IgD-negative memory B cell (primary cell): Measurements from ENCODE around the gene PRR5. TPM values are rescaled to one million over a fixed set of nuclear protein-coding genes. Genes with fewer than 3 reads are reported as not detected.
A peak's percentile ranks its signal among the peaks of the same experiment; 100 is the strongest.
"Not testable (repeated sequence)": the region's sequence is repeated elsewhere in the genome, so short reads cannot be mapped to it uniquely, and the experiment has no call there.

Experiments used
- H3K27ac Mint-ChIP-seq, 3 donors: one replicate each; pipeline ENCODE4 v1.8.0; 2020 to 2022; ENCODE audit warnings: mild to moderate bottlenecking in 3 of 3, mixed read lengths in 3 of 3, moderate library complexity in 1 of 3
- H3K27me3 Mint-ChIP-seq: one replicate; pipeline ENCODE4 v1.8.0; 2021; ENCODE audit warnings: mixed read lengths
- H3K36me3 Mint-ChIP-seq: one replicate; pipeline ENCODE4 v1.8.0; 2020; ENCODE audit warnings: mild to moderate bottlenecking, mixed read lengths
- H3K4me1 Mint-ChIP-seq, 3 donors: one replicate each; pipeline ENCODE4 v1.8.0; 2020 to 2022; ENCODE audit warnings: mixed read lengths in 3 of 3, mild to moderate bottlenecking in 1 of 3
- H3K4me3 Mint-ChIP-seq, 4 donors: one replicate each; pipeline ENCODE4 v1.8.0; 2020 to 2022; ENCODE audit warnings: mild to moderate bottlenecking in 4 of 4, mixed read lengths in 4 of 4, moderate library complexity in 3 of 4
- H3K9me3 Mint-ChIP-seq, 3 donors: one replicate each; pipeline ENCODE4 v1.8.0; 2020 to 2021; ENCODE audit warnings: mixed read lengths in 3 of 3, mild to moderate bottlenecking in 1 of 3
- polyA plus RNA-seq: library from polyadenylated mRNA; unstranded; fragments of 300-500 nt; fragmentation: Illumina TruSeq; gene quantifications from one replicate; pipeline ENCODE4 v1.2.3, GENCODE V29; 2021

Gene PRR5, protein sequence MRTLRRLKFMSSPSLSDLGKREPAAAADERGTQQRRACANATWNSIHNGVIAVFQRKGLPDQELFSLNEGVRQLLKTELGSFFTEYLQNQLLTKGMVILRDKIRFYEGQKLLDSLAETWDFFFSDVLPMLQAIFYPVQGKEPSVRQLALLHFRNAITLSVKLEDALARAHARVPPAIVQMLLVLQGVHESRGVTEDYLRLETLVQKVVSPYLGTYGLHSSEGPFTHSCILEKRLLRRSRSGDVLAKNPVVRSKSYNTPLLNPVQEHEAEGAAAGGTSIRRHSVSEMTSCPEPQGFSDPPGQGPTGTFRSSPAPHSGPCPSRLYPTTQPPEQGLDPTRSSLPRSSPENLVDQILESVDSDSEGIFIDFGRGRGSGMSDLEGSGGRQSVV
- 40.3 TPM for polyA plus RNA-seq

DNA sequence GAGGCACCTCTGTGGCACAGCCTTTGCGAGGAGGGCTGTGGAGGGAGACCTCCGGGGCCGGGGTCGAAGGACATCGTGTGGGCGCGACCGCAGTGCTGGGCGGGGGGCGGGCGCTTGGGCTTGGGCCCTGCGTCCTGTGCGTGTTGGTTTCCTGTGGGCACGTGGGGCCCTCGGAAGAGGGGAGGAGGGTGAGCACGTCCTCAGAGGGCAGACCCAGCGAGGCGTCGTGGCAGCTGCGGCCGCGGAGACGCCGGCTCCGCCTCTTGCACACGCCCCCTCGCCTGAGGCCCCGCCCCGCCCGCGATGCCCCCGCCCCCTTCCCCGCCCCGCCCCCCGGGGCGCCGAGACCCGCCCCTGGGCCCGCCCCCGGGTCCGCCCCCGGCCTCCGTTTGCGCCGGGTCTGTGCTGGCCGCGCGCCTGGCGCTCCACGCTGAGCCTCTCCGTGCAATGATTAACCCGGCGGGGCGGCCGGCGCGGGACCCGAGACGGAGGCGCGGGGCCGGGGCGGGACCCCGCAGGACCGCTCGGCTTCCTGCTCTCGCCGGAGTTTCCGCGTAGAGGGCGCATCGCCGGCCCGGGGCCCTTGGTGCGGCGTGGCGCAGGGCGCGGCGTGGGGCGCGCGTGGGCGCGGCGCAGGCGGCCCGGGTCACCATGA, at the start of gene PRR5:
TSS of gene PRR5 (plus strand) at position 381 of the 655 bp plus-strand sequence. CDS start at position 652, 271 bp downstream.
- Mint-ChIP-seq H3K36me3 (peaks cover 1% of the 10 kb centered on the region), H3K4me3 (peak within 1 kb of the TSS; percentile 74 to 92 (median 84)), H3K27ac (peak within 1 kb of the TSS in 2 of 3 donors; percentile 23 to 80), H3K27me3 (no peaks in the 10 kb centered on the region), H3K4me1 (peaks cover 6 to 13% (median 8%) of the 10 kb centered on the region in 3 donors), H3K9me3 (no peaks in the 10 kb centered on the region)

DNA sequence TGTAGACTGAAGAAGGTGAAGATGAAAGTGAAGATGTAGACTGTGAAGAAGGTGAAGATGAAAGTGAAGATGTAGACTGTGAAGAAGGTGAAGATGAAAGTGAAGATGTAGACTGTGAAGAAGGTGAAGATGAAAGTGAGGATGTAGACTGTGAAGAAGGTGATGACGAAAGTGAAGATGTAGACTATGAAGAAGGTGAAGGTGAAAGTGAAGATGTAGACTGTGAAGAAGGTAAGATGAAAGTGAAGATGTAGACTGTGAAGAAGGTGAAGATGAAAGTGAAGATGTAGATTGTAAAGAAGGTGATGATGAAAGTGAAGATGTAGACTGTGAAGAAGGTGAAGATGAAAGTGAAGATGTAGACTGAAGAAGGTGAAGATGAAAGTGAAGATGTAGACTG, 49.1 kb upstream of the PRR5 start:
- H3K4me3 Mint-ChIP-seq, H3K36me3 Mint-ChIP-seq, H3K9me3 Mint-ChIP-seq, H3K4me1 Mint-ChIP-seq, H3K27ac Mint-ChIP-seq: not testable (repeated sequence)
- H3K27me3 Mint-ChIP-seq: peaks cover 12% of the 10 kb centered on the region

DNA sequence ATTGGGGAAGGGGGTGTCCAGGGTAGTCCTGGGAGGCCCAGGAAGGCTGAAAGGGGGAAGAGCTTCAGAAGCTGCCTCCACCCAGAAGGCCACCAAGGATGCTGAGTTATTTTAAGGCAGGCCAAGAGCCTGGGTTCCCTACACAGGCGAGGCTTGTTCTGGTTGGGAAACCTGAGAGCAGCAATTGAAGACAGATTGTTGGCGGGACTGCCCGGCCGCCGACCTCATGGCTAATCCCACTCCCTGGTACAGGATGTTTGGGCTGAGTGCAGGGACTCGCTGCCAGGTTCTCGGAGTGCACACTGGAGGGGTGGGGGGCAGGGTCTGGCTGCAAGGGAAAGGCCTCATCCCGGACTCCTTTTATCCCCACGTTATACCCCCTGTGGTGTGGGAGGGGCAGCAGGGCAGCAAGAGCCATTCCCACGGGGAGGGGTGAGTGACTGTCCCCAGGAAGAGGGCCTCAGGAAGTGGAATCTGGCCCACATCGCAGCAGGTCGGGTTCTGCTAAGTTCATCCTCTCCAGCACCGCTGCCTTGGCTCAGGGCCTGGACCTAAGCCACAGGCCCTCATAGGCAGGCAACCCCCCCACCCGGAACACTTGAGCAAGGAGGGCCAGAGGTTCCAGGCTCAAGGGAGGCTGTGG, 43.6 kb upstream of the PRR5 start:
- no peak overlapping the region for H3K27ac Mint-ChIP-seq
- H3K36me3 Mint-ChIP-seq: no peaks in the 10 kb centered on the region
- H3K4me3 Mint-ChIP-seq: no peak overlapping the region
- H3K9me3 Mint-ChIP-seq: peaks cover 0 to 2% (median 0%) of the 10 kb centered on the region in 3 donors
- peaks cover 15% of the 10 kb centered on the region for H3K27me3 Mint-ChIP-seq
- H3K4me1 Mint-ChIP-seq: no peaks in the 10 kb centered on the region

DNA sequence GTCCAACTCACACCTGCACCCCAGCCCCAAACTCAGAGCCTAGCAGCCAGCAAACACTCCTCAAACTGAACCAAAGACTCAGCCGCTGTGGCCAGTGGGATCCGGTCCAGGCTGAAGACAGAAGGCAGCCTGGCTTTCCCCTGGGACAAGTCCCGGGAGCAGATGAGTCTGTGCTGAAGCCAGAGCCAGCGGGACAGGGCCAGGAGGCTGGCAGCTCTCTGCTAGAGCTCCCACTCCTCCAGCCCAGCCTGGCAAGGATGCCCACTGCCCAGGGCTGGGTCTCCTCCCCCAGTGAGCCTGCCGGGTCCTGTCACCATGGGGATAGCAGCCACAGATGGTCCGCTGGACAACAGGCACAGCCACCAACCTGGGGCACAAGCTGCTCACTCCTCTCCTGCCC, 42.9 kb upstream of the PRR5 start:
- peaks cover 15% of the 10 kb centered on the region for H3K27me3 Mint-ChIP-seq
- no peak overlapping the region for H3K27ac Mint-ChIP-seq
- H3K9me3 Mint-ChIP-seq: peaks cover 0 to 2% (median 0%) of the 10 kb centered on the region in 3 donors
- no peak overlapping the region for H3K4me3 Mint-ChIP-seq
- H3K36me3 Mint-ChIP-seq: no peaks in the 10 kb centered on the region
- H3K4me1 Mint-ChIP-seq: peaks cover 3 to 4% (median 3%) of the 10 kb centered on the region in 3 donors

DNA sequence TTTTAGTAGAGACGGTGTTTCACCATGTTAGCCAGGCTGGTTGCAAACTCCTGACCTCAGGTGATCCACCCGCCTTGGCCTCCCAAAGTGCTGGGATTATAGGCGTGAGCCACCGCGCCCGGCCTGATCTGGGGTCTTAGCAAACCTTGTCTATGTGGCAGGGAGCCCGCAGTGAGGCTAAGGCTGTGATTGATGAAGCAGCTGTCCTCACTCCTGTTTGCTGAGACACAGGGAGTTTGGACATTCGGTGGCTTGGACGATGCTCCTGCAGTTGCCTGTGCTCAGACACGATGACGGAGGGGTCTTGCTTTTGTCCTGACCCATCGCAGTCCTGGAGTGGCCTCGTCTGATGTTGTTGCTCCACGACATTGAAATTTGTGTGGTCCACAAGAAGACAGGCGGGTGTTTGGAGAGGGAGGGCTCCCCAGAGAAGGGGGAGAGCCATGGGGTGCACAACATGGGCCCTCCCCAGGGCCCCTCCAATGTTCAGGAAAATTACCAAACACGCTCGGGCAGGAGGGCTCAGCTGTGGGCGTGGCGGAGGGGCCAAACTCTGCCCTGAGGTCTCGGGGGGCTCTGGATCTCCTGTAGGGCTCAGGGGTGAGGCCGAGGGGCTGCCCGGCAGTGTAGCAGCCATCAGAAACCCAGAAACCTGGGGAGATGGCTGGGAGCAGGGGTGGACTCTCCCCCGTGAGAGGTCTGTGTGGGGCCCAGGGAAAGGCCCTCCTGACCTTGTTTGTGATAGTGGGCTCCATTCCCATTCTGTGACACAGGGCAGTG, 41.8 kb upstream of the PRR5 start:
- no peak overlapping the region for H3K27ac Mint-ChIP-seq
- H3K9me3 Mint-ChIP-seq: peaks cover 0 to 2% (median 0%) of the 10 kb centered on the region in 3 donors
- H3K27me3 Mint-ChIP-seq: peaks cover 16% of the 10 kb centered on the region
- no peak overlapping the region for H3K4me3 Mint-ChIP-seq
- peaks cover 4 to 13% (median 9%) of the 10 kb centered on the region in 3 donors for H3K4me1 Mint-ChIP-seq
- no peaks in the 10 kb centered on the region for H3K36me3 Mint-ChIP-seq

DNA sequence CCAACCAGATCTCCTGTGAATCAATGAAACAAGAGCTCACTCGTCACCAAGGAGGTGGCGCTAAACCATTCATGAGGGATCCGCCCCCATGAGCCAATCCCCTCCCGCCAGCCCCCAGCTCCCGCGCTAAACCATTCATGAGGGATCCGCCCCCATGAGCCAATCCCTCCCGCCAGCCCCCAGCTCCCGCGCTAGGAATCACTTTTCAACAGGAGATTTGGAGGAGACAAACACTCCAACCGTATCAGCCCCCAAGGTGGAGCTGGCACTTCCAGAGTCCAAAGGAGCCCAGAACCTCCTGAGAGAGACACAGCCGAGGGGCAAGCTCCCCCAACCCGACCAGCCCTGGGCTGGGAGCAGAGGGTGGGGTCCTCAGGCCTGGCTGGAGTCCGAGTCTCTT, 40.9 kb upstream of the PRR5 start:
- Mint-ChIP-seq H3K27ac (no peak overlapping the region), H3K27me3 (peaks cover 15% of the 10 kb centered on the region), H3K9me3 (peaks cover 0 to under 1% (median 0%) of the 10 kb centered on the region in 3 donors), H3K4me3 (no peak overlapping the region), H3K36me3 (no peaks in the 10 kb centered on the region), H3K4me1 (peaks cover 4 to 16% (median 12%) of the 10 kb centered on the region in 3 donors)

DNA sequence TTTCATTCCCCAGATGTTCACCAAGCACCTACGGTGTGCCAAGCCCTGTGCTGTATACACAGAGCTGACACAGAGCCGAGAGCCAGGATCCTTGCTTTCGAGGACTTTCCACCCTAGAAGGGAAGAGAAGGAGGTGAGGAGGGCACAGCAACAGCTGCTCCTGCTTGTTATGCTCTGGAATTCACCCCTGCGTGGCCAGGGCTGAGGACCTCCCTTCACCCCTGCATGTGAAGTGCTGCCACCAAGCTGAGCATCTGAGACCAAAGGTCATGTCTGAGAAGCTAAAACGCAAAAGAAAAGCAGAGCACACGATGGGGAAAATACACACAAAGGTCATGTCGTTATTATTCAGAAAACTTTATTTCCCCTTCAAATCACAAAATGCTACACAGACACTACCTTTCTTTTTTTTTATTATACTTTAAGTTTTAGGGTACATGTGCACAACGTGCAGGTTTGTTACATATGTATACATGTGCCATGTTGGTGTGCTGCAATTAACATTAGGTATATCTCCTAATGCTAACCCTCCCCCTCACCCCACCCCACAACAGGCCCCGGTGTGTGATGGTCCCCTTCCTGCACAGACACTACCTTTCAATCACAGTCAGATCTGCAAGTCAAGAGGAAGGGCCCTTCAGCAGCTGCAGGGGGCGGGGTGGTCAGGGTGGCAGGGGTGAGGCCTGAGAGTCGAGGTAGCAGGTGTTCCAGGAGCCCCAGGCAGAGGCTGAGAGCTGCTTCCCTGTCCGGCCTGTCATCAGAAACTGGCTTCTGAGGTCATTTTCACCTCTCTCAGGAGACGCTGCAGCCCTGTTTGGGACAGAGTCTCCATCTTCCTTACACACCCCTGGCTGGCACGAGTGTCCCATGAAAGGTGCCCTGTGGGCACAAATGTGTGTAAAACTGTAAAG, 40.1 kb upstream of the PRR5 start:
- no peaks in the 10 kb centered on the region for H3K9me3 Mint-ChIP-seq
- peaks cover 13% of the 10 kb centered on the region for H3K27me3 Mint-ChIP-seq
- H3K36me3 Mint-ChIP-seq: no peaks in the 10 kb centered on the region
- H3K4me1 Mint-ChIP-seq: peaks cover 4 to 16% (median 12%) of the 10 kb centered on the region in 3 donors
- no peak overlapping the region for H3K27ac Mint-ChIP-seq
- H3K4me3 Mint-ChIP-seq: no peak overlapping the region

DNA sequence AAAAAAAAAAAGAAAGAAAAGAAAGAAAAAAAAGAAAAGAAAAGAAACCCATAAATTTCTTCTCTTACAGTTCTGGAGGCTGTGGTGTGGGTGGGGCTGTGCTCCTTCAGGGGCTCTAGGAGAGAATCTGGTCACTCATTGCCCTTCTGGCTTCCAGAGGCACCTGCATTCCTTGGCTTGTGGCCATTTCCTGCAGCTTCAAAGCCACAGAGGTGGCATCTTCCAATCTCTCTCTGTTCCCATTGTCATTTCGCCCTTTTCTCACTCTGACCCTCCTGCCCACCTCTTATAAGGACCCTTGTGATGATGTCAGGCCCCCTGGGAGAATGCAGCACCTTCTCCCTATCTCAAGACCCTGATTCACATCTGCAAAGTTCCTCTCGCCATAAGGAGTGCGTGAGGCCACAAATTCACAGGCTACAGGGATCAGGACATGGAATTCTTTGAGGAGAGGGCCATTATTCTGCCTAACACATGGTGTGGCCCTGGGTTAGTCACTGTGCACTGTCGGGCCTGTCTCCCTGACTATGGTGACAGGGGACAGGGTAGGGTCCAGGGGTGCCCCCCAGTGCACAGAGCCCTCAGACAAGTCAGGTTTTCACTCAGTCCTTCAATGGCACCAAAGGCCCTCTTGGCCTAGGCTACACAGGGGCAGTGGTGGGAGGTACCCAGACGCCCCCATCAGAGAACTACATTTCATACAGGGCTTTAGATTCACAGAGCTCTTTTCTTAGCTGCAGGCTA, 38.6 kb upstream of the PRR5 start:
- Mint-ChIP-seq H3K36me3 (no peaks in the 10 kb centered on the region), H3K27me3 (peaks cover 13% of the 10 kb centered on the region), H3K4me3 (peak overlapping the region in 1 of 4 donors; percentile 74), H3K9me3 (no peaks in the 10 kb centered on the region), H3K4me1 (peaks cover 10 to 22% (median 19%) of the 10 kb centered on the region in 3 donors), H3K27ac (peak overlapping the region in 1 of 3 donors; percentile 41)

DNA sequence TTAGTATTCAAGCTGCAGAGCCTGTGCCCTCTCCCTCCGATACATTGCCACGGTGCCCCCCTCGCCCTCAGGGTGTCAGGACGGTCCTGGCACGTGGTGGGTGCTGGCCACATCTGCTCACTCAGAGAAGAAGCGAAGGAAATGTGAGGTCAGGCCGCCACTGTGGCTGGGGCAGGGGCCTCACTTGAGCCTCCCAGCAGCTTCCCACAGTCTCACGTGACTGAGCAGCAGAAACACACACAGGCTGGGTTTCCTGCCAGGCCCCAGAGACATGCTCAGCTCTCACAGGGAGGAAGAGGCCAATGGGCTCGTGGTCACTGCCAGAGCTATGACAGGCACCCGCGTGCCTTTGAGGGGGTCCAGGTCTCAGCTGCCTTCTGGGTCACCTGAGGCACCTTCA, 37.9 kb upstream of the PRR5 start:
- Mint-ChIP-seq H3K9me3 (no peaks in the 10 kb centered on the region), H3K4me3 (peak overlapping the region in 2 of 4 donors; percentile 5 to 74), H3K27ac (peak overlapping the region in 1 of 3 donors; percentile 41), H3K27me3 (peaks cover 8% of the 10 kb centered on the region), H3K4me1 (peaks cover 10 to 22% (median 19%) of the 10 kb centered on the region in 3 donors), H3K36me3 (no peaks in the 10 kb centered on the region)

DNA sequence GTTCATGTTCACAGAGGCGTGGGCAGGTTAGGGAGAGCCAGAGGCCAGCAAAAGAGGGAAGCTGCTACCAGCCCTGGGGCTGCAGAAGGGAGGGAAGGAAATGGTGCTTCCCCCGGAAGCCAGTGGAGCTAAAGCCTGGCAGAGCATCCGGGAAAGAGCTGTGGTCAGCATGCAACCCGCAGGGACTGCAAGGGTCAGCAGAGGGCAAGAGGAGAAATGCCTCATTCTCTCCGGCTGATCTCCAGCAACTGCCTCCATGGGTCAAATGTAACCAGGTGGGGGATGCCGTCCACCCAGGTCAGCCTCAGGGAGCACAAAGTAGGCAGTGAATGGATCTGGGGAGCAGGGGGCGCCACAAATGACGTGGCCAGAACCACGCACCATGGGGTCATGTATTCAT, 36.9 kb upstream of the PRR5 start:
- Mint-ChIP-seq H3K27me3 (peaks cover 14% of the 10 kb centered on the region), H3K27ac (no peak overlapping the region), H3K36me3 (no peaks in the 10 kb centered on the region), H3K9me3 (no peaks in the 10 kb centered on the region), H3K4me1 (peaks cover 10 to 22% (median 19%) of the 10 kb centered on the region in 3 donors), H3K4me3 (peak overlapping the region in 2 of 4 donors; percentile 55 to 74)

DNA sequence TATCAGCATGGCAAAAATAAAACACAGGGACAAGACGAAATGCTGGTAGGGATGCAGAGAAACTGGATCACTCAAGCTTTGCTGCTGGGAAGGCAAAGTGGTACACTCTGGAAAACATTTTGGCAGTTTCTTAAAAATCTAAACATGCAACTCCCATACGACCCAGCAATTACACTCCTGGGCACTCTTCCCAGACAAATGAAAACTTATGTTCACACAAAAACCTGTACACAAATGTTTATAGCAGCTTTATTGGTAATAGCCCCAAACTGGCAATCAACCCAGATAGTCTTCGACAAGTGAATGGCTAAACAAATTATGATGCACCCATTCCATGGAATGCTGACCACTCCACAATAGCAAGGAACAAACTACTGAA, 35.8 kb upstream of the PRR5 start:
- no peaks in the 10 kb centered on the region for H3K36me3 Mint-ChIP-seq
- H3K4me3 Mint-ChIP-seq: peak overlapping the region in 1 of 4 donors; percentile 3
- no peaks in the 10 kb centered on the region for H3K9me3 Mint-ChIP-seq
- H3K4me1 Mint-ChIP-seq: peaks cover 10 to 22% (median 19%) of the 10 kb centered on the region in 3 donors
- H3K27me3 Mint-ChIP-seq: peaks cover 19% of the 10 kb centered on the region
- peak overlapping the region in 1 of 3 donors; percentile 16 for H3K27ac Mint-ChIP-seq

DNA sequence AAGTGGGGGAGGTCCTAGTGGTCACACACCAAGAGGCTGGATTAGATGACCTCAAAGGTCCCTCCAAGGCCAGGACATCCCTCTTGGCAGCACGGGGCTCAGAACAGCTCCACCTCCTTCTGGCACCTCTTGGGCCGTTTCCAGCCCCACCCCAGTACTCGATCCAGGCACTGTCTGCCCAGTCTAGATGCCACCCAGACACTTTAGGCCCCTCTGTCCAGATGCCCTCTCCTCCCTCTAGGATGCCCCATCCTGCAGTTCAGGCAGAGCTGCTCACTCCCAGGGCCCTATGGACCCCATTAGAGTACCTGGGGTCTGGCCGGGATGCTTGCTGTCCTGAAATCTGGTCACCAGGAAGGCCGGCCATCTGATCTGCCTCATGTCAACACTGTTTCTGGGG, 34.7 kb upstream of the PRR5 start:
- Mint-ChIP-seq H3K27me3 (peaks cover 22% of the 10 kb centered on the region), H3K36me3 (no peaks in the 10 kb centered on the region), H3K27ac (peak overlapping the region; percentile 23 to 69 (median 65)), H3K4me1 (peaks cover 10 to 22% (median 19%) of the 10 kb centered on the region in 3 donors), H3K9me3 (no peaks in the 10 kb centered on the region), H3K4me3 (peak overlapping the region; percentile 68 to 88 (median 80))

DNA sequence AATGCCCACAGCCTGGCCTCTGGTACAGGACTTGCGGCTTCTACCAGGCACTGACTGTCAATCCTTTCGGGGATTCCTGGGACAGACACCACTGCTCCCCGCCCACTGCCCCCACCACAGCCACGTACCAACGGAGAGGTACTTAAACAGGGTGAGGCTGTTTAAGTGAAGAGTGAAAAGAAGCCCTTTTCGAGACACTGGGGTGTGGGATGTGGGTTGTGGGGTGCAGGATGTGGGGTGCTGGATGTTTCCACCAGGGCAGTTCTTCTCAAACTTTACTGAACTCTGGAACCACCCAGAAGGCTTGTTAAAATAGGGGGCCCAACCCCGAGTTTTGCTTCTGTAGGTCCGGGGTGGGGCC, 34.2 kb upstream of the PRR5 start:
- H3K4me3 Mint-ChIP-seq: peak overlapping the region; percentile 68 to 88 (median 80)
- H3K27me3 Mint-ChIP-seq: peaks cover 24% of the 10 kb centered on the region
- peak overlapping the region; percentile 23 to 69 (median 65) for H3K27ac Mint-ChIP-seq
- peaks cover 10 to 22% (median 19%) of the 10 kb centered on the region in 3 donors for H3K4me1 Mint-ChIP-seq
- H3K36me3 Mint-ChIP-seq: no peaks in the 10 kb centered on the region
- no peaks in the 10 kb centered on the region for H3K9me3 Mint-ChIP-seq
